ENCODE data around the gene ZNF827. TPM values are rescaled to one million over a fixed set of nuclear protein-coding genes. Genes with fewer than 3 reads are reported as not detected.

The ZNF827 gene
- total and polyA plus RNA-seq, 10 donors, result 3.3 to 31.6 (median 16.1) TPM

DNA sequence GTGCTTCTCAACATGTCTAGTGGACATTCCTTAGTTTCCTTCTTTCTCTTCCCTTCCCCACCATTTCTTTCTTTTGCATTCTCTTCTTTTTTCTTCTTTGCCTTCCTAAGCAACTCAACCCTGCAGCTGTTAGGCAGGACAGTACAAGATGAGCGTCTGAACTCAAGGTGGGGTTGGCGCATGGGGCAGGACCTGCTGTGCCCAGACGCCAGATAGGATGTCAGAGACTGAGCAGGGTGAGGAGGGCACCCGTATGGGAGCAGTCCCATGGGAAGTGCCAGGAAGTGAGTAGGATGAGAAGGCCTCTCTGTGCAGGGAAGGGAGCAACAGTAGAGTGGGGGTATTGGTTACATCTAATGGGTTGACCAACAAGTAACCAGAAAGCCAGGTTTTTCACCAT is 38.1 kb upstream of the ZNF827 start:
- no peak for DNase-seq
- H3K27ac ChIP-seq, result no peak overlapping the region
- no peaks in the 10 kb centered on the region for H3K9me3 ChIP-seq
- no peaks in the 10 kb centered on the region for H3K4me1 ChIP-seq
- 80 to 89% (median 85%) methylated on average over 4 of the region's 4 CpGs for WGBS, 5 donors
- H3K4me3 ChIP-seq, result no peak overlapping the region
- TF ChIP-seq POLR2A (IDR thresholded peaks at IDR 0.05) (no peak), POLR2AphosphoS5 (IDR thresholded peaks at IDR 0.05) (no peak)
- TF ChIP-seq, protein P1, sequence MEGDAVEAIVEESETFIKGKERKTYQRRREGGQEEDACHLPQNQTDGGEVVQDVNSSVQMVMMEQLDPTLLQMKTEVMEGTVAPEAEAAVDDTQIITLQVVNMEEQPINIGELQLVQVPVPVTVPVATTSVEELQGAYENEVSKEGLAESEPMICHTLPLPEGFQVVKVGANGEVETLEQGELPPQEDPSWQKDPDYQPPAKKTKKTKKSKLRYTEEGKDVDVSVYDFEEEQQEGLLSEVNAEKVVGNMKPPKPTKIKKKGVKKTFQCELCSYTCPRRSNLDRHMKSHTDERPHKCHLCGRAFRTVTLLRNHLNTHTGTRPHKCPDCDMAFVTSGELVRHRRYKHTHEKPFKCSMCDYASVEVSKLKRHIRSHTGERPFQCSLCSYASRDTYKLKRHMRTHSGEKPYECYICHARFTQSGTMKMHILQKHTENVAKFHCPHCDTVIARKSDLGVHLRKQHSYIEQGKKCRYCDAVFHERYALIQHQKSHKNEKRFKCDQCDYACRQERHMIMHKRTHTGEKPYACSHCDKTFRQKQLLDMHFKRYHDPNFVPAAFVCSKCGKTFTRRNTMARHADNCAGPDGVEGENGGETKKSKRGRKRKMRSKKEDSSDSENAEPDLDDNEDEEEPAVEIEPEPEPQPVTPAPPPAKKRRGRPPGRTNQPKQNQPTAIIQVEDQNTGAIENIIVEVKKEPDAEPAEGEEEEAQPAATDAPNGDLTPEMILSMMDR (IDR thresholded peaks at IDR 0.05 in 8 of 11, conservative IDR thresholded peaks at IDR 0.05 in 3 of 11), result no peak
- H3K27me3 ChIP-seq (replicated peaks in 1 of 7), result peaks cover 0 to 4% (median 0%) of the 10 kb centered on the region in 7 donors
- H3K36me3 ChIP-seq, result no peaks in the 10 kb centered on the region
- intact Hi-C loops (cut with DNase I; ENCODE audit: low total_unique reads), result no loop called here

DNA sequence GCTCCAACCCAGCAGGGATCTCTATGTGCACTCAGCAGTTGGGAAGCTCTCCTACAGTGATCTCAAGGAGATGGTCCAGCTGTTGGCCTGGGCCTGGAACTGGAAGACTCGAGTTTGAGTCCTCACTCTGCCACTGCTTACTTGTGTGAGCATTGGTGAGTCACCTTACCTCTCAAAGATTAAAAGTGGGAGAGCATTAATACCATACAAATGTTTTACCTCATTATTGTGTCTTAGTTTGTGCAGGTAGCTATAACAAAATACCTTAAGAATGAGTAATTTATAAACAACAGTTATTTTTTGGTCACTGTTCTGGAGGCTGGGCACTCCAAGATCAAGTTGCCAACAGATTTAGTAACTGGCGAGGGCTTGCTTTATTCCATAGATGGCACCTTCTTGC is 21.4 kb upstream of the ZNF827 start:
- Histone ChIP-seq H3K4me3 (no peak overlapping the region), H3K36me3 (no peaks in the 10 kb centered on the region), H3K9me3 (peaks cover 0 to 19% (median 6%) of the 10 kb centered on the region in 8 donors), H3K27me3 (replicated peaks in 1 of 7) (no peaks in the 10 kb centered on the region), H3K4me1 (peaks cover 0 to 6% (median 0%) of the 10 kb centered on the region in 6 donors), H3K27ac (no peak overlapping the region)
- no peak for TF ChIP-seq POLR2AphosphoS5 (IDR thresholded peaks at IDR 0.05)
- TF ChIP-seq, protein P1 (IDR thresholded peaks at IDR 0.05 in 8 of 11, conservative IDR thresholded peaks at IDR 0.05 in 3 of 11), result no peak
- TF ChIP-seq POLR2A (IDR thresholded peaks at IDR 0.05), result no peak
- 83 to 91% (median 85%) methylated on average over 2 of the region's 2 CpGs for WGBS, 5 donors
- intact Hi-C loops (cut with DNase I; ENCODE audit: low total_unique reads), result no loop called here
- no peak for DNase-seq

DNA sequence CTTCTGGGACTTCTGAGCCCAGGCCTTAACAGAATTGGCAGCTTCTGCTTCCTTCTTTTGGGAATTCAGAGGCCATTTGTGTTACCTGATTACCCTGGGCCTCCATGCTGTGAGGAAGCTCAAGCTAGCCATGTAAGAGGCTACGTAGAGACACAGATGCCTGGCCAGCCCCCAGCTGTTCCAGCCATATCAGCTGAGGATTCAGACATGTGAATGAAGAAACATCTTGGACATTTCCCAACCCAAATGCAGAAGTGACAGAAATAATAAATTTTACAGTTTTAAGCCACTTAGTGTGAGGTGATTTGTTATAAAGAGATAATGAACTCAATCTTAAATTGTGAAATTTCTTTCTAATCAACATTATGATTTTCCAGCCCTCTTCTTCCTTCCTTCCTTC is 18.7 kb upstream of the ZNF827 start:
- no peak overlapping the region for H3K27ac ChIP-seq
- peaks cover 0 to 6% (median 0%) of the 10 kb centered on the region in 6 donors for H3K4me1 ChIP-seq
- whole genome bisulfite sequencing, 5 donors, result 42 to 84% (median 62%) methylated on average over 1 of the region's 1 CpG
- peaks cover 0 to 6% (median 4%) of the 10 kb centered on the region in 8 donors for H3K9me3 ChIP-seq
- intact Hi-C loops (cut with DNase I; ENCODE audit: low total_unique reads), result no loop called here
- no peaks in the 10 kb centered on the region for H3K27me3 ChIP-seq (replicated peaks in 1 of 7)
- H3K4me3 ChIP-seq, result no peak overlapping the region
- no peak for TF ChIP-seq POLR2AphosphoS5 (IDR thresholded peaks at IDR 0.05)
- TF ChIP-seq POLR2A (IDR thresholded peaks at IDR 0.05), result no peak
- TF ChIP-seq, protein P1 (IDR thresholded peaks at IDR 0.05 in 8 of 11, conservative IDR thresholded peaks at IDR 0.05 in 3 of 11), result no peak
- H3K36me3 ChIP-seq, result no peaks in the 10 kb centered on the region
- no peak for DNase-seq

DNA sequence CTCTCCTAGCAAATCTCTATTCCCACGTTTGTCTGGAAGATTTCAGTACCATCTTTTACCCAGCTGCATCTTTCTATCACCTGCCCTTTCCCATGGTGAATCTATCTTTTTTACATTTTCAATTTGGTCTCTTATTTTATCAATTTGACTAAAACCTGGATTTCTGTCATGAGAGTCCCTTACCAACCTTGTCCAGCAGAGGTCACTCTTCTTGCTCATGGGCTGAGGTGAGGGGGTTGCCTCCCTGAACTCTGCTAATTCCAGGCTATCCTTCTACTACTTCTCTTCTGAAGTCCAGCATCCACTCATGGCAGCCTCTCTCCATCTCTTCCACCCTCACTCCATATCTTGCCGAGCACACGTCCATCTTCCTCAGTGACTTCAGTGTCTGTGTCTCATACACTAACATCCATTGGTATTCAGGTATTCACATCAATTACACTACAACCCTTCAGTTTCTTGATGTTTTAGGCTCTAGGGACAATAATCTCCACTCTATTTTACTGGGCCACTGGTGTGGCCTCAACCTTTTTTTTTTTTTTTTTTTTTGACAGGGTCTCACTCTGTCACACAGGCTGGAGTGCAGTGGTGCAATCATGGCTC is 17.8 kb upstream of the ZNF827 start:
- WGBS, 5 donors, result 56 to 69% (median 65%) methylated on average over 3 of the region's 3 CpGs
- peaks cover 0 to 6% (median 4%) of the 10 kb centered on the region in 8 donors for H3K9me3 ChIP-seq
- H3K27me3 ChIP-seq (replicated peaks in 1 of 7), result no peaks in the 10 kb centered on the region
- no peak for DNase-seq
- TF ChIP-seq POLR2A (IDR thresholded peaks at IDR 0.05), result no peak
- no peak for TF ChIP-seq POLR2AphosphoS5 (IDR thresholded peaks at IDR 0.05)
- TF ChIP-seq, protein P1 (IDR thresholded peaks at IDR 0.05 in 8 of 11, conservative IDR thresholded peaks at IDR 0.05 in 3 of 11), result peak; percentile 40 to 75 (median 70)
- no peak overlapping the region for H3K27ac ChIP-seq
- no peaks in the 10 kb centered on the region for H3K36me3 ChIP-seq
- H3K4me3 ChIP-seq, result no peak overlapping the region
- intact Hi-C loops (cut with DNase I; ENCODE audit: low total_unique reads), result no loop called here
- H3K4me1 ChIP-seq, result peaks cover 0 to 6% (median 0%) of the 10 kb centered on the region in 6 donors

Data from spleen (tissue), 11 donors.